ENCODE data around the gene ASAH2. TPM values are rescaled to one million over a fixed set of nuclear protein-coding genes. Genes with fewer than 3 reads are reported as not detected.

Gene ASAH2
- polyA plus RNA-seq (2011; rRNA removed) (0.37 and 1.6 TPM in 2 replicates), polyA minus RNA-seq (2011; rRNA and poly(A)+ RNA removed) (0.69 and 4.0 TPM in 2 replicates)

DNA sequence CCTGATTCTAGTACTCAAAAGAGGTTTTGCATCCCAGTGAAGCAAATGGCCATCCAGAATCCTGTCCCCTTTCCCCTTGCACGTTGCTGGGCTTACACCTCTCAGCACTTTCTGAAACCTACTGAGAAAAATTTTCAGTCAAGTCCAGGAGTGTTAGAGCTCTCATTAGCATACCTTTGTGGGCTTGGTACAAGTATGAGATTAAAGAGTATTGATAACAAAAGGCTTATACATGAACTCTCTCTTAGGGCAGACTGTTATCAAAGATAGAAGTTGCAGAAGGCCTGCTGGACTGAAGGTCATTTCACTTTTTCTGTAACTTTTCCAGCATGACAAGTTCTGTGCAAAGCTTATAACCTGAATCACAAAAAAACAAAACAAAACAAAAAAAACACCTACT is at the start of gene ASAH2:
Gene ASAH2, minus strand, starts transcription at position 123 of the 400 bp plus-strand sequence. CDS start 2,906 bp downstream, outside the sequence.
- Histone ChIP-seq H3K27ac (ENCODE audit: low read depth, low read length) (no peak within 1 kb of the TSS), H3K27me3 (ENCODE audit: control insufficient read depth, insufficient read depth, low read length) (peaks cover 9% of the 10 kb centered on the region), H3K9me3 (ENCODE audit: control insufficient read depth, insufficient read depth, low read length) (no peaks in the 10 kb centered on the region), H3K4me3 (ENCODE audit: low read depth, low read length) (no peak within 1 kb of the TSS)
- ChIA-PET POLR2A (no interaction called here), CTCF (no interaction called here)
- no peak for DNase-seq (ENCODE audit: low read depth, low spot score)
- TF ChIP-seq CTCF (IDR thresholded peaks at IDR 0.05; ENCODE audit: low read depth, low read length) = no peak

- H3K4me3 ChIP-seq (ENCODE audit: low read depth, low read length) = no peak overlapping the region
- no peaks in the 10 kb centered on the region for H3K9me3 ChIP-seq (ENCODE audit: control insufficient read depth, insufficient read depth, low read length)
- DNase-seq (ENCODE audit: low read depth, low spot score) = no peak
- H3K27ac ChIP-seq (ENCODE audit: low read depth, low read length) = no peak overlapping the region
- ChIA-PET CTCF (no interaction called here), POLR2A (no interaction called here)
- no peak for TF ChIP-seq CTCF (IDR thresholded peaks at IDR 0.05; ENCODE audit: low read depth, low read length)
- no peaks in the 10 kb centered on the region for H3K27me3 ChIP-seq (ENCODE audit: control insufficient read depth, insufficient read depth, low read length)
These were observed 48.8 kb upstream of the ASAH2 start for GRCh38 chr10:50299948-50300669.

- ChIA-PET CTCF (interaction anchor here (1.0 kb wide), 1 partner anchor 20 kb away, joined by 3 read pairs; no protein-coding TSS in a partner anchor), POLR2A (no interaction called here)
- no peak for TF ChIP-seq CTCF (IDR thresholded peaks at IDR 0.05; ENCODE audit: low read depth, low read length)
- Histone ChIP-seq H3K4me3 (ENCODE audit: low read depth, low read length) (no peak overlapping the region), H3K27ac (ENCODE audit: low read depth, low read length) (no peak overlapping the region), H3K9me3 (ENCODE audit: control insufficient read depth, insufficient read depth, low read length) (no peaks in the 10 kb centered on the region), H3K27me3 (ENCODE audit: control insufficient read depth, insufficient read depth, low read length) (peaks cover 2% of the 10 kb centered on the region)
- DNase-seq (ENCODE audit: low read depth, low spot score) = no peak
These were observed 44.1 kb upstream of the ASAH2 start for GRCh38 chr10:50295367-50295766.

DNA sequence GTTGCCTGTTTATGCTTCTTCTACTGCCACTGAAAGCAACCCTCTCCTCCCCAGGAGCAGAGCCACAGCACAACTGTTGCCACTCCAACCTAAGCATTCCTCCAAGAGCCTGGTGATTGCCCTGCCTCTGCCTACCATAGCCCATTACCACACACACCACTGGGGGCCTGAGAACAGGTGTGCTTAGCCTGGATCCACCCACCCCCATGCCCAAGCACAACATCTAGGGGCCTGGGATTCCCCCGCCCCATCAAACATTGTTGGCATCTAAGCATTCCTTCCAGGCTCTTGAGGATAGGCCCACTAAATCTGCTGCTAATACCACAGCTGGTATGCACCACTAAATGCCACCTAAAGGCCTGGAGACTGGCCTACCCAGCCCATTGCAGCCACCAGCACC is 43.3 kb upstream of the ASAH2 start:
- peaks cover 2% of the 10 kb centered on the region for H3K27me3 ChIP-seq (ENCODE audit: control insufficient read depth, insufficient read depth, low read length)
- no peak overlapping the region for H3K4me3 ChIP-seq (ENCODE audit: low read depth, low read length)
- ChIA-PET CTCF (no interaction called here), POLR2A (no interaction called here)
- no peak for TF ChIP-seq CTCF (IDR thresholded peaks at IDR 0.05; ENCODE audit: low read depth, low read length)
- no peaks in the 10 kb centered on the region for H3K9me3 ChIP-seq (ENCODE audit: control insufficient read depth, insufficient read depth, low read length)
- H3K27ac ChIP-seq (ENCODE audit: low read depth, low read length) = no peak overlapping the region
- DNase-seq (ENCODE audit: low read depth, low spot score) = no peak

DNA sequence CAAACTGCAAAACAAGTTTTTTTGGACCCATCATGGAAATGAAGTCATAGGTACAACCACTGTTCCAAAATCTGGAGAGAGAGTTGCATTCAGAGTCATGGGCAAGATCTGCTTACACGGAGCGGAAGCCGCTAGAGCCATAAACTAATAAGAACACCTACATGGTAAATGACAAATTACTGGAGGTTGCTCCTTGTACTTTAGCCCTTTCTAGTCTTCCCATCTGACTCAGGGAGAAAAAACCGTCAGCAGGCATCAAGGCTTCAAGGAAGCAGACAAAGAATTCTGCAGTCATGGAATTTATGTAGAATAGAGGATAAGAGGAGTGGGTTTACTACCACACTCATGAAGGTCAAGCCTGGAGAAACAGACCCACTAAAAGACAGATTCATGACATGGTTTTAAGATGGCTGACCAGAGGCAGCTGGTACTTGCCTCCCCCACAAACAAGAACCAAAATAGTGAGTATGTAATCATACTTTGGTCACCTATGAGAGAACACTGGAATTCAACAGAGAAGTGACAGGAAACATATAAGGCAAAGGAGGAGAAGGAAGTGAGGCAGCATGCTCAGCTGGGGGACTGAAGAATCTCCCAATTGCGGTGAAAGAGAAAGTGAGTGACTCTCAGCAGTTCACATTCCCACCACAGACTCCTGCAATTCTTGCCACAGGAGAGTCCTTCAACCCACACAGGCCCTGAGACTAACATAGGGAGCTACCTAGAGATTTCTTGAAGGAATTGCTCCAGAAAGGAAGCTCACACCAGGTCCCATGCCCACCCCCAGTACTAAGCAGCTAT is 42.4 kb upstream of the ASAH2 start:
- Histone ChIP-seq H3K27ac (ENCODE audit: low read depth, low read length) (no peak overlapping the region), H3K27me3 (ENCODE audit: control insufficient read depth, insufficient read depth, low read length) (peaks cover 2% of the 10 kb centered on the region), H3K4me3 (ENCODE audit: low read depth, low read length) (no peak overlapping the region), H3K9me3 (ENCODE audit: control insufficient read depth, insufficient read depth, low read length) (no peaks in the 10 kb centered on the region)
- TF ChIP-seq CTCF (IDR thresholded peaks at IDR 0.05; ENCODE audit: low read depth, low read length) = no peak
- no peak for DNase-seq (ENCODE audit: low read depth, low spot score)
- ChIA-PET POLR2A (no interaction called here), CTCF (no interaction called here)

Measured in AG04450 (cell line).